ENCODE data around the gene CARNS1. TPM values are rescaled to one million over a fixed set of nuclear protein-coding genes. Genes with fewer than 3 reads are reported as not detected.

The CARNS1 gene
- total RNA-seq, 1 experiment from 2014 or later: not detected

- Mint-ChIP-seq H3K36me3 (ENCODE audit: insufficient read depth, unreplicated experiment) (peaks cover 72% of the 10 kb centered on the region), H3K27me3 (ENCODE audit: unreplicated experiment) (no peaks in the 10 kb centered on the region), H3K4me1 (ENCODE audit: low read depth, unreplicated experiment) (peaks cover 31% of the 10 kb centered on the region), H3K27ac (ENCODE audit: unreplicated experiment) (no peak overlapping the region), H3K9me3 (ENCODE audit: low read depth, unreplicated experiment) (no peaks in the 10 kb centered on the region), H3K4me3 (ENCODE audit: low read depth, unreplicated experiment) (peak overlapping the region; percentile 17)
- CTCF ChIA-PET: no interaction called here
- DNase-seq: no peak
- TSS peak; percentile 34 for BruUV-seq (replicated peaks)
- TF ChIP-seq, protein P1, sequence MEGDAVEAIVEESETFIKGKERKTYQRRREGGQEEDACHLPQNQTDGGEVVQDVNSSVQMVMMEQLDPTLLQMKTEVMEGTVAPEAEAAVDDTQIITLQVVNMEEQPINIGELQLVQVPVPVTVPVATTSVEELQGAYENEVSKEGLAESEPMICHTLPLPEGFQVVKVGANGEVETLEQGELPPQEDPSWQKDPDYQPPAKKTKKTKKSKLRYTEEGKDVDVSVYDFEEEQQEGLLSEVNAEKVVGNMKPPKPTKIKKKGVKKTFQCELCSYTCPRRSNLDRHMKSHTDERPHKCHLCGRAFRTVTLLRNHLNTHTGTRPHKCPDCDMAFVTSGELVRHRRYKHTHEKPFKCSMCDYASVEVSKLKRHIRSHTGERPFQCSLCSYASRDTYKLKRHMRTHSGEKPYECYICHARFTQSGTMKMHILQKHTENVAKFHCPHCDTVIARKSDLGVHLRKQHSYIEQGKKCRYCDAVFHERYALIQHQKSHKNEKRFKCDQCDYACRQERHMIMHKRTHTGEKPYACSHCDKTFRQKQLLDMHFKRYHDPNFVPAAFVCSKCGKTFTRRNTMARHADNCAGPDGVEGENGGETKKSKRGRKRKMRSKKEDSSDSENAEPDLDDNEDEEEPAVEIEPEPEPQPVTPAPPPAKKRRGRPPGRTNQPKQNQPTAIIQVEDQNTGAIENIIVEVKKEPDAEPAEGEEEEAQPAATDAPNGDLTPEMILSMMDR (IDR thresholded peaks at IDR 0.05; ENCODE audit: unreplicated experiment): no peak
- intact Hi-C loops (cut with micrococcal nuclease; ENCODE audit: unreplicated experiment): loop anchor here (5.0 kb wide), 1 partner anchor 41 kb away; the partner anchor contains the start of gene POLD4
Measured at GRCh38 chr11:67393437-67393836, 22.0 kb upstream of the CARNS1 start.

GRCh38 chr11:67393990-67394389, 21.5 kb upstream of the CARNS1 start:
- Mint-ChIP-seq H3K27me3 (ENCODE audit: unreplicated experiment) (no peaks in the 10 kb centered on the region), H3K36me3 (ENCODE audit: insufficient read depth, unreplicated experiment) (peaks cover 77% of the 10 kb centered on the region), H3K4me1 (ENCODE audit: low read depth, unreplicated experiment) (peaks cover 29% of the 10 kb centered on the region), H3K9me3 (ENCODE audit: low read depth, unreplicated experiment) (no peaks in the 10 kb centered on the region), H3K27ac (ENCODE audit: unreplicated experiment) (no peak overlapping the region), H3K4me3 (ENCODE audit: low read depth, unreplicated experiment) (peak overlapping the region; percentile 17)
- CTCF ChIA-PET: no interaction called here
- BruUV-seq (replicated peaks): no TSS peak
- intact Hi-C loops (cut with micrococcal nuclease; ENCODE audit: unreplicated experiment): loop anchor here (5.0 kb wide), 1 partner anchor 42 kb away; the partner anchor contains the start of gene POLD4
- TF ChIP-seq, protein P1 (IDR thresholded peaks at IDR 0.05; ENCODE audit: unreplicated experiment): no peak
- DNase-seq: no peak

DNA sequence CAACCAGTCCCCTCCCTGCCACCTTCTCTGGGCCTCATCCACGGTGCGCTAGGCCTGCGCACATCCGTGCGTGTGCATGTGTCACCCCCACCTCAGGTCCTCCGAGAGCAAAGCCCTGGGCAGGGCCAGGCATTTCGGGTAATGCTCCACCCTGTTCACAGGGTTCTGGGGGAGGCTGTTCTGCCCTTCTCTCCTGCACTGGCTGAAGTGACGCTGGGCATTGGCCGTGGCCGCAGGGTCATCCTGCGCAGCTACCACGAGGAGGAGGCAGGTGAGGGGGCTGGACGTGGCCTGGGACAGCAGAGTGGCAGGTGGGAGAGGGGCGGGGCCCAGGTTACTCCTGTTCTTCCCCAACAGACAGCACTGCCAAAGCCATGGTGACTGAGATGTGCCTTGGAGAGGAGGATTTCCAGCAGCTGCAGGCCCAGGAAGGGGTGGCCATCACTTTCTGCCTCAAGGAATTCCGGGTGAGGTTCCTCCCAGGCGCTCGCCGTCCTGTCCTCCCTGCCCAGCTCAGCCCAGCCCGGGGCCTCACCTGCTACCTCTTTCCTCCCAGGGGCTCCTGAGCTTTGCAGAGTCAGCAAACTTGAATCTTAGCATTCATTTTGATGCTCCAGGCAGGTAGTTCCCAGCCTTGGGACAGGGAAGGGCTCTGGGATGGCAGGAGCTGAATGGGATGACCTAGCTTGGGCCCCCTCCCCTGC, 19.8 kb upstream of the CARNS1 start:
- H3K4me3 Mint-ChIP-seq (ENCODE audit: low read depth, unreplicated experiment): no peak overlapping the region
- intact Hi-C loops (cut with micrococcal nuclease; ENCODE audit: unreplicated experiment): no loop called here
- no peaks in the 10 kb centered on the region for H3K9me3 Mint-ChIP-seq (ENCODE audit: low read depth, unreplicated experiment)
- no peak for DNase-seq
- H3K27ac Mint-ChIP-seq (ENCODE audit: unreplicated experiment): no peak overlapping the region
- peaks cover 79% of the 10 kb centered on the region for H3K36me3 Mint-ChIP-seq (ENCODE audit: insufficient read depth, unreplicated experiment)
- H3K27me3 Mint-ChIP-seq (ENCODE audit: unreplicated experiment): no peaks in the 10 kb centered on the region
- TF ChIP-seq, protein P1 (IDR thresholded peaks at IDR 0.05; ENCODE audit: unreplicated experiment): no peak
- CTCF ChIA-PET: no interaction called here
- peaks cover 18% of the 10 kb centered on the region for H3K4me1 Mint-ChIP-seq (ENCODE audit: low read depth, unreplicated experiment)
- BruUV-seq (replicated peaks): no TSS peak

- Mint-ChIP-seq H3K9me3 (ENCODE audit: low read depth, unreplicated experiment) (no peaks in the 10 kb centered on the region), H3K27me3 (ENCODE audit: unreplicated experiment) (no peaks in the 10 kb centered on the region), H3K4me1 (ENCODE audit: low read depth, unreplicated experiment) (peaks cover 18% of the 10 kb centered on the region), H3K36me3 (ENCODE audit: insufficient read depth, unreplicated experiment) (peaks cover 79% of the 10 kb centered on the region), H3K4me3 (ENCODE audit: low read depth, unreplicated experiment) (no peak overlapping the region), H3K27ac (ENCODE audit: unreplicated experiment) (no peak overlapping the region)
- intact Hi-C loops (cut with micrococcal nuclease; ENCODE audit: unreplicated experiment): no loop called here
- CTCF ChIA-PET: no interaction called here
- no peak for DNase-seq
- TF ChIP-seq, protein P1 (IDR thresholded peaks at IDR 0.05; ENCODE audit: unreplicated experiment): no peak
- no TSS peak for BruUV-seq (replicated peaks)
Measured at GRCh38 chr11:67396259-67396581, 19.3 kb upstream of the CARNS1 start.

Measured in Calu3 (cell line).